AG08396 (cell line): ENCODE measurements around the gene DYSF.

ENCODE experiments used
- DNase-seq: peaks from one replicate; pipeline ENCODE4 v3.0.0; 2012; ENCODE audit warnings: low spot score, mixed read lengths

DYSF gene

DNA sequence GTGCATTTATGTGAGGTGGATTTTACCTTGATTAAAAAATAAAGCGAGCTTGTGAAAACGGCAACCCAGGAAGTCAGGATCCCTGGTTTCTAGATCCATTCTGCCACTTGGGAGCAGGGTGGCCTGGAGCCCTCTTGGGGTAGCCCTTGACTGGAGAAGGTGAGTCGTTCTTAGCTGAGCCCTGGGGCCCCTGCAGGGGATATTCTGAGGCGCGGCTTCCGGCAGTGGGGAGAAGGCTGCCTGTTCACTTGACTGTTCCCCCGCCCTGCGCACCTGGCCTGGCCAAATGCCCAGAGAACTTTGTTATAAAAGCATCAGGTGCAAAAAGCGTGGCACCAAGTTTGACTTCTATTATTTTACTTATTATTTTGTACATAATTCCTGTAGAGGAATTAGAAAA, 221.9 kb downstream of the DYSF start:
- no peak for DNase-seq

DNA sequence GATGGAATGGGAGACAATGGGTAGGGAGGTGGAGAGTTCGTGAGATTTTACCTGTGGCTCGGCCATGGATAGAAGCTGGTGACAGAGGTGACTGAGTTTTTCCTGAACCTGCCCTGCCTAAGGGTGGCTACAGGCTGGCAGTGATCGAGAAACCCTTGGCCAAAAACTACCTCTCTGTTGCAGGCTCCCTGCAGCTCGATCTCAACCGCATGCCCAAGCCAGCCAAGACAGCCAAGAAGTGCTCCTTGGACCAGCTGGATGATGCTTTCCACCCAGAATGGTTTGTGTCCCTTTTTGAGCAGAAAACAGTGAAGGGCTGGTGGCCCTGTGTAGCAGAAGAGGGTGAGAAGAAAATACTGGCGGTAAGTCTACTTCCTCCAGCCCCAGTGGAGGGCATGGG, 225.5 kb downstream of the DYSF start:
- no peak for DNase-seq

DNA sequence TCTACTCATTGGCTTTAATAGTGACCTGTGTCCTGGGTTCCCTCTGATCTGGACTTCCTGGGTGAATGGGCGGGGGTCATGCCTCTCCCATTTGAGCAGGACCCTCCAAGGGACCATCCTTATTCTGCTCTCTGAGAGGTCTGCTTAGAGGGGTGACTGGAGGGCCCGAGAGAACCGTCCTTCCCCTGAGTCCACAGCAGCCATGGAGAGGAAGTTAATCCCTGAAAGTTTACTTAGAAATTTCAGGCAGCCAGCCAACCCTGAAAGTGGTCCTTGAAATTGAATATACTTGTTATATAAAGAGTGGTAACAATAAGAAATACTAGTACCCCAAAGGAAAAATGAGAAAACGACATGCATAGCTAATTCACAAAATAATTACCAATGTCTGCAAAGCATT, 226.1 kb downstream of the DYSF start:
- no peak for DNase-seq

DNA sequence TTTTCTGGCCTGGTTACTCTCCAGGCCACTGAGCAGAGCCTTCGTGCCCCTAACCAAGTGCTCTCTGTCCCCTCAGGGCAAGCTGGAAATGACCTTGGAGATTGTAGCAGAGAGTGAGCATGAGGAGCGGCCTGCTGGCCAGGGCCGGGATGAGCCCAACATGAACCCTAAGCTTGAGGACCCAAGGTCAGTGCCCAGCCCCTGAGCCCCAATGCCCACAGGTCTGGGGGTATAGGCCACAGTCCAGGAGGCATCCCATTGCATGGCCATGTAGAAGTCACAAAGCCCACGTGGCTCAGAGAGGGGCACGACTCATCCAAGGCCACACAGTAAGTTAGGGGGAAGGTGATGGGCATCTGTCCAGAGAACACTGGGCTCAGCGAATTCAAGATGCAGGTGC, 227.6 kb downstream of the DYSF start:
- no peak for DNase-seq

DNA sequence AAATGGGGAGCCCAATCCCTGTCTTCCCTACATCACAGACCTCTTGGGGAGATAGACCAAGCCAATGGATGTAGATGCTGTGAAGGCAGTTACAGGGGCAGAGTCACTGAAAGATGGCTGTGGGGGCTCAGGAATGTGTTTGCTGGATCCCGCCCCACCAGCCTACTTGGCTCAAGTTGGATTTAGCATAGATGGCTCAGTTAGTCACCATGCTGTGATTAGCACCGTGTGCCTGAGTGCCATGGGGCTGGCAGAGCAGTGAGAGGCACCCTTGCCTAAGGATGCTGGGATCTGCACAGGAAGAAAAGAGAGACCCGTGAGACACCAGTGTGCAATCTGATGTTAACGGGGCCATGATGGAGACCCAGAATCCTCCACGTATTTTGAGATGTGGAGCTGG, 228.3 kb downstream of the DYSF start:
- no peak for DNase-seq

DNA sequence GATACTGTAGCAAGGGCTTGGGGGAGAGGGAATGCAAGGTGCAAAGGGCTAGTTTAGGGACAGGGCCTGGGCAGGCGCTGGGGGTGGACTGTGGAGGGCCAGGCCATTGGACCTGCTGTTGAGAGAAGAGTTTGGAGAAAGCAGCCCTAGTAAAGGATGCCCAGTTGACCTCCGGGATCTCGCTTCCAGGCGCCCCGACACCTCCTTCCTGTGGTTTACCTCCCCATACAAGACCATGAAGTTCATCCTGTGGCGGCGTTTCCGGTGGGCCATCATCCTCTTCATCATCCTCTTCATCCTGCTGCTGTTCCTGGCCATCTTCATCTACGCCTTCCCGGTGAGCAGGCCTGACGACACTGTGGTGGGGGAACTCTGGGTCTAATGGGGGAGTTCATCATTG, 229.0 kb downstream of the DYSF start:
- no peak for DNase-seq

DNA sequence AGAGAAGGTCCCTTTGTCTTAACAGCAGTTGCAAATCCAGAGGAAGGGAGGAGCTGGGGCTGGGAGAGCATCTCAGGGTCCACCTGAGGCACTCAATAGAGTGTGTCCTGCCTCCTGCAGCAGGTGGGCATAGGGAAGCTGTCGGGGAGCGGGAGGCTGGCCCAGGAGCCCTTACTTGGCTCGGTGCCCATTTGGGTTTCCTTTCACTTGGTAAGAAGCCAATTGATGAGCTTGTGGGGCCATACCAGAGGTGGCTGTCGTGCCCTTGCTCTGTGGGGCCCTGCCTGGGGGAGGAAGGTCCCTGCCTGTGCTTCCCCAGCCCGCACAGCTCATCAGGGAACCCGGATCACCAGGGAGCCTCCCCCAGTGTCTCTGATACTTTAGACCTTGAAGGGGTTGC, 229.7 kb downstream of the DYSF start:
- DNase-seq, result no peak

DNA sequence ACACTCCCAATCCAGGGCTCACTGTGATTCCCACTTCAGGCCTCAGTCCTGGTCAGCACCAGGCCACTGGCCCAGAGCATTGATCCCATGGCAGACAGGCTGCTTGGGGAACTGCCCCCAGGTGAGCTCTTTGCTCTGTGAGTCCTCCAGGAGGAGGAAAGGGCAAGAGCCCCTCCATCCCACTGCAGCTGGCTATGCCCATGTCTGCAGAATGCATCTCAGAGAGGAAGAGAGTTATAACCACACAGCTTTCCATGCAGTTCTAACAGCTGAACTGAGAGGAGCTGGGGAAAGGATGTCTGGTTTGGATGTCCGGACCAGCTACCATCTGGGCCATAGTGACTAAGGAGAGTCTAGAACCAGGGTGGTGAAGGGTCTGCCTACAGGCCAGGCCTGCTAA, 230.3 kb downstream of the DYSF start:
- no peak for DNase-seq

DNA sequence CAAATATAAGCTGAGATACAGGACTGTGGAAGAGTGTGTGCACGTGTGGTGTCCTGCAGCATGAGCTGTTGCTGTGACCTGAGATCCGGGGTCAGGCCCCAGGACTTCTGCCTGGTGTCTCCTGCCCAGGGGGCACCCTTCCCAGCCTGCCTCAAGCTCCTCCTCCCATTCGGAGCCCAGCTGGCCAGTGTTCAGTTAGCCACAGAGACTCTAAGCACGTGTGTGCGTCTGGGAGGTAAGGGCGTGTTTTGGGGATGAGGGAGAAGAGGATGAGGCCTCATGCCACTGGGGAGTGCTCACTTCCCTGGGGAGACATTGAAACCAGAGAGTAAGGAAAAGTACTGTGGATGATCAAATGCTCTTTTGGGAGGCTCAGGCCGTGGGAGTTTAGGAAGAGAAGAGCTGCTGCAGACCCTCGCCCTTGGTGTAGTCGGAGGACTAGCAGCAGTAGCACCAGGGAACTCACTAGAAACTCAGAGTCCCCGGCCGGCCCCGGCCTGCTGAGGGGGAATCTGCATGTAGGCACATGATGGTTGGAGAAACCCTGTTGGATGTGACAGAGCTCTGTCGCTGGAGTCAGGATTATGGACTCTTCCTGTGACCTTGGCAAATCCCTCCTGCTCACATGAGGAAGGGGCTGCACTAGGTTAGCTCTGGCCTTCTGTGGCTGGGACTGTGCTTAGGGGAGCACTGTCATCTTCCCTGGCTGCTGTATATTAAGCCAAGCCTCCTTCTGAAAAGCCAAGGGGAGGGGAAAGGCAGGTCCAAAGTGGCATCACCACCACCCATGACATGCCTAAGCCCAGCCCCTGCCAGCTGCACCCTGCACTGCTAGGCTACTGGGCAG, 231.1 kb downstream of the DYSF start:
- DNase-seq, result no peak

DNA sequence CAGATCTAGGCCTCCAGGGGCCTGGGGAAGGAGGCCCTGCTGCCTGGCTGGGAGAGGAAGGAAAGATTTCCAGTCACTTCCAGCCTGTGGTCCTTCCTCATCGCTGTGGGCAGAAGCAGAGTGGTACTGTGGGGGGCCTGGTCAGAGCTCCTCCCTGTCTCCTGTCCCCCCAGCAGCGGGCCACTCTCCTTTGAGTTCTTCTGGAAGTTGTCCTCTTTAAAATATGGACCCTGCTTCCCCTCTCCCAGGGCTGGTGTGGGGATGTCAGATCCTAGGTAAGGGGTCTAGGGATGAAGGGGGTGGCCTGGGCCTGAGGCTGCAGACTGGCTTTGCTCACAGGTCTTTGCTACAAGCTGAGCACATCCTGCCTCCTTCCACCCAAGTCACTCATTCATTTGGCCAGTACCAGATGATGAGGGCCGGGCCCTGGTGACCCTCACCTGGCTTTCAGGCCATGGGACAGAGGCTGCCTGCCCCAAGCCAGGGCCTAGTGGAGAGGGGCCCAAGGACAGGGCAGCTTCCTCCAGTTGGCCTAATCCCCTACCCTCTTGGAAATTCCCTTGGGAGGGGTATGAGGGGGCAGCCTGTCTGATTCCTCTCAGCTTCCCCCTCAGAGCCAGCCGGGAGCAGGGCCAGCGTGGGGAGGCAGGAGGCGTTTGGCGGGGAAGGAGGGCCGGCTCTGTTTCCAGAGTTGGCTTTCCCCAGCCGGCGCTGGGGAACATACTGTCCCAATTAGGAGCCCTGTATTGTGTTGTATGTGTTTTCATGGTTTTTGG, 231.9 kb downstream of the DYSF start:
- no peak for DNase-seq

DNA sequence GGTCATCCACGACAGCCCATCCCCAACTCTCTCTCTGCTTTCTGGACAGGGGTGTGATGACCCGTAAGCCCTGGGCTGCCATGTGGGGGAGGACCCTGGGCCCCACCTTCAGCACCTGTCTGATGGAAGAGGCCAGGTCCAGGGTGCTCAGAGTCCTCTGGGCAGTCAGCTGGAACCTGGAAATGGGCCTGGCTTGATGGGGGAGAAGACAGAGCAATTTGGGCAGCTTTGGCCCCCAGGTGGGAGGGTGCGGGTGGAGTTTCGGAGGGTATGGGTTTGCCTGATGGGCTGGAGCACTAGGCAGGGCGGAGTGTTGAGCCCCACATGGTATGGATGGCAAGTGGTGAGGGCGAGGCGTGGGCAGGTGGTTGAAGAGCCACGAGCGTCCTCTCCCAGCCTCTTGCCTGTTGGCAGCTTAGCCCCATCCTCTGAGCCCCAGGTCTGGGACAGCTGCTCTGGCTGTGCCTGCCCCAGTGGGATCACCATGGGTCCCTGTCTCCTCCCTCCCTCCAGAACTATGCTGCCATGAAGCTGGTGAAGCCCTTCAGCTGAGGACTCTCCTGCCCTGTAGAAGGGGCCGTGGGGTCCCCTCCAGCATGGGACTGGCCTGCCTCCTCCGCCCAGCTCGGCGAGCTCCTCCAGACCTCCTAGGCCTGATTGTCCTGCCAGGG, 232.7 kb downstream of the DYSF start:
- DNase-seq, result no peak

DNA sequence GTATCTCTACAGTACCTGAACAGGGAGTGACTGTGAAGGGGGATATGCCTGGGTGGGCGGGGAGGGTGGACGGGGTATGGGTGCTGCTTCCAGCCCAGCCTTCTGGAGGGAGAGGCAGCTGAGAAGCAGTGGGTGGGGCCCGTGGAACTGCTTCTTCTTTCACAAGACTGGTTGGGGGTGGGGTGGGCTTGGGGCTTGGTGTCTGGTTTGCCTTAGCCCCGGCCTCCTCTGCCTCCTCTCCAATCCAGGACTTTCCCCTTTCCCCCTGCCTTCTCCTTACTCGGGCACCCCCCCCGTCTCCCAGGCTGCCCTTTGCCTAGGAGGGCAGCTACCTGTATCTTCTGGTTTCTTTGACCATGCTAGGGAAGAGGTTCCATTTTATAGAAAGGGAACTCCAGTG, 233.4 kb downstream of the DYSF start:
- no peak for DNase-seq

DNA sequence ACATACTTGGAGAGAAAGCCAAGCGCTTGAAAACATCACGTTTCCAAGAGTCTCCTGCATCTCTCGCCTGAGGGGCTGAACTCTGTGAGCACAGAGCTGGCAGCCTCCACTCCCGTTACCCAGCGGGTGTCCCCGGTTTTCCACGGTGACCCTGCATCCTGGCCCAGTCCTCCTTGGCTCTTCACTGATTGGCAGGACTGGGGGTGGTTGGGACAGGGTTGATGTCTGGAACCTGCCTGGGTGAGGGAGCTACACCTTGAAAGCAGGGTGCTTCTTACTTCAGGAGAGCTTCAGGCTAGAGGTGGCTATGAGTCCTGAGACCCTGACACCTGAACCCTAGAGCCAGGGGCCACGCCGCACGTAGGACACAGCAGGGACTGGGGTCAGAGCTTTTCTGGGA, 234.1 kb downstream of the DYSF start:
- DNase-seq, result no peak

DNA sequence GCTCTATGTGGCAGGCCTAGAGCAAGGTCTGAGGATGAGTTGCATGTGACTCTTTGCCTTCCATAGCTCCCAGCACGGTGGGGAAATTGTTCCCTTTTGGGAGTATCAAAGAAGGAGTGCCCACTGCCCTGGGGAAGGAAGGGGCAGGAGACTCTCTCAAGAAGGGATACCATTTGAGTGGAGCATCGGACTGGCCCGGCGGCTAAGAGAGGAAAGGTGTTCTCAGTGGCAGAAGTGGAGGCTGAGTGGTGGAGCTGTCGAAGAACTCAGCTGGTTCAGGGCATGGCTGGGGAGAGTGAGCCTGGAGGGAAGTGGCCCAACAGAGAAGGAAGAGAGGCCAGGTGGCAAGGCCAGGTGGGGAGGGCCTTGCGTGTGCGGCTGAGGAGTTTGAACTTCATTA, 235.2 kb downstream of the DYSF start:
- DNase-seq, result no peak

DNA sequence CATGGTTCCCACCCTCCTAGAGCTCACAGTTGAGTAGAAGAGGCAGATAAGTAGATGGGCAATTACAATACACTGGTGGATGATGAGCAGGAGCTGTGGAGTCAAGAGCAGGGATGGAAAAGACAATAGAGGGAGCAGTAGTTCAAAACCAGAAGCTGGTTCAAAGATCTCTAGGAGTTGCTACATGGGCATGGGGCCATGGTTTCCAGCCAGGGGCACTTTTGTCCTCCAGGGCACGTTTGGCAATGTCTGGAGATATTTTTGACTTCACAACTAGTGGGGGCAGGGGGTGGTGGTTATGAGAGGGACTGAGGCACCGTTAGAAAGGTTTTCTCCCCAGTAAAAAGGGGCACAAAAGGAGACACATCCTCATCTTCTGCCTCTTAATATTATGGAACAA, 236.0 kb downstream of the DYSF start:
- DNase-seq, result no peak

DNA sequence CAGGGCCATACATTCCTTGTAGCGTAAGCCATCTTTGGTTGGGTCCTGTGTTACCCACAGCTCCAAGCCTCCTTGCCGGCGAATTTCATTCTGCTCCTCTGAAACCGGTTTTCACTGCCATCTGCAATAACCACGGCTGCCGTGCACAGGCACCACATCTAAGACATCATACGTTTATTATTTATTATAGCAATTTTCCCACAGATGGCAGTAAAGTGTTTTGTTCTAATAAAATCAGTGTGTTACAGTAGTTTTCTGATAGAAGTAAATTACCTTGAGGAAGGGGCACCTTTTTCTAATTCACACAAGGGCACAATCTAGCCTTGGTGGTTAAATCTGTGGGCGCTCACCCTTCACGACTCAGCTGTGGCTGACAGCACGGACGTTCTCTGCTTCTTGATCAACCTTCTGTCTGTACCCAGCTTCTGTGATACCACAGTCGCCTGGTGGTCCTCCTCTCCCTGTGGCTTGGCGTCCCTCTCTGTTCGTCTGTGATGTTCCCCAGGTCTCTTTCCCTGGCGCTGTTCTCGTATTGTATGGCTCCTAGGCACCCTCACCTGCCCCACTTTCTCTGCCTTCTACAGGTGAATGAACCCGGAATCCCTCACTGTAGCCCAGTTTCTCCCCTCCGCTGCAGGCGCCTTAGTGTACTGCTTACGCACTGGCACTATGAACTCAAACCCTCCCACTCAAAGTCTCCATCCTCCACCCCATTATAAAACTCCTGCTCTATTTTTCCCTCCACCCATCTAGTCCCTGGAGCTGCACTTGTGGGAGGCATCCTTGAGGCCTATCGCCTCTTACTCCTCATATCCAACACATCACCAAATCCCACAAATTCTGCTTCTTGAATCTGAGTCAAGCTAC, 236.8 kb downstream of the DYSF start:
- DNase-seq, result no peak

DNA sequence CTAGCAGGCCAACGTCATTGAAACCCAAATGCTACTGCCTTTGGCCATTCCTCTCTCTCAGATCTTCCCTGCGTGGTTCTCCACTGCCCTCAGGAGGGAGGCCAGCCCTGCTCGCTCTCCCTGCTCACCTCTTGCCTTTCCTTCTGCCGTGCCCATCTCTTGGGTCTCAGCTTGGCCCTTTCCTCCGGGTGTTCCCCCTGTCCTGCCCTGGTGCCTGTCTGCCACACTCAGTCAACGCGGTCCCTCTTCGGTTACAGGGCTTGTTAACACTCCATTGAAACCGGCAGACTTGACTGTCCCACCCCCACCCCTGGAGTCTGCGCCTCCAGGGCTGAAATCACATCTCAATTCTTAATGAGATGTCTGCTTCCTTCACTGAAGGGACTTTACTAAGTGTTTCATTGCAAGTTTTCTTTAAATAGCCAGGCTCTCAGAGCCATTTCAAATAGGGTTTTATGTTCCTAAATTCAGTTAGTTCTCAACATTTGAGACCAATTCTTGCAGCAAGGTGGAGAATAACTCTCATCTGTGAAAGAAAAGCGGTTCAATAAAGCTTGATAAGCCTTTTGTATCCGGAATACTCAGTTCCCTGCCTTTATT, 237.6 kb downstream of the DYSF start:
- no peak for DNase-seq

DNA sequence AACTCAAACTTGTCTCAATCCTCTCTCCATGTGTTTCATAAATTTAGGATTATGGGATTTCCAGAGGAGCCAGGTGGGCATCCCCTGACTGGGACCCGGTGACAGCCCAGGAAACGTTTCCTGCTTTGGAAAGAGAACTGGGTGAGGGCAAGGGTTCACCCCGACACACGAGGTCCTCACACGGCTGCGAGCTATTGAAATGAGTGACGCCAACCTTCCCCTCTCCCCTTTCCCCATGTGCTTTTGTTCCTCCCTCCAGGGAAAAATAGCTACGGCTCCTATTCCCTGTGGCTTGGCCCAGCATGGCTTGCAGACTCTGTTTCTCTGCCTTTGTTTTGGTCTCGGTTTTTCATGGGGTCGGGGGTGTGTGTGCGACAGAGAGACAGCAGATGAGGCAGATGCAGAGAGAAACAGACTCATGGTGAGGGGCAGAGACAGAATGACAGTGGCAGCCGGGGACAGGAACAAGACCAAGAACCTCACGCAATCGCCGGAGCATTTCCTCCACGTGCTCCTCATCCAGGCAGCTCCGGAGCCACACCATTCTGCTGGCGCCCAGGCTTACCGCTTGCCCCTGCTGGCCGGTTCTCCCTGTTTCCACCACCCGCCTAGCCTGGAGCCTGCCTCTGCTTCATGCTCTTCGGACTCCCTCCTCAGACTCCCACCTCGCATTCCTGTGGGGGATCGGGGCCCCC, 238.5 kb downstream of the DYSF start:
- no peak for DNase-seq

DNA sequence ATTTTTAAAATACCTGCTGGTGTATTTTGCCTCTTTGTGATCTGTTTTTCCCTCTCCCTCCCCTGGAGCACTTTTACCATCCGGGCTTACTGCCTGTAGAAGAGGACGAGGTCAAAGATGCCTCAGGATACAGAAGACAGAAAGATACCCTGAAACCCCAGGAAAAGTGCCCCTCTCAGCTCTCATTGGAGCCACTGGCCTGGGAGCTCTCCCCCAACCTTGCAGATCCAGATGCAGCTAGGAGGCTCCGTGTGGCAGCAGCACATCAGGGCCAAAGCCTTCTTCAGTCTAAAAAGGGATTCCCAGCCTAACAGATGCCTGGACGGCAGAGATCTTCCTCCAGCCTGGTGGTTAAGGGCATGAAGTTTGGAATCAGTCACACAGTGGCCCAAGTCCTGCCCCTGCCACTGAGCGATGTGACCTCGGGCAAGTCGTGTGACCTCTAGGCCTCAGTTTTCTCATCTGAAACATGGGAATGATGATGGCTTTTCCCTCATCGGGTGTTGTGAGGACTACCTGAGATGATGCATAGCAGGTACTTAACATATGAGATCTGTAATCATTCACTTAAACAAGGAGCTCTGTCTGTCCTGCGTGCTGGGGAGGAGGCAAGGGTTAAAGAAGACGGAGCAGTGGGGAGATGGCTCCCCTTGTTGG, 239.4 kb downstream of the DYSF start:
- DNase-seq, result no peak
